Keratinocyte (primary cell): ENCODE measurements around the gene MAPKBP1. TPM values are rescaled to one million over a fixed set of nuclear protein-coding genes. Genes with fewer than 3 reads are reported as not detected.

Experiments used
- DNase-seq: peaks from one replicate; pipeline ENCODE4 v3.0.0-alpha.2; 2011; ENCODE audit warnings: low read depth, missing footprints, low spot score
- FAIRE-seq: peaks from 2 replicates; lab custom pipeline; 2011; peaks lifted over from hg19 to GRCh38; lab: Jason Lieb, UNC
- H2AFZ ChIP-seq: 2 replicates; pipeline ENCODE4 v1.6.0; 2012; ENCODE audit warnings: low read length, control low read depth, inconsistent platforms; ENCODE audit not compliant: control insufficient read depth
- H3K27ac ChIP-seq: 2 replicates; pipeline ENCODE4 v1.5.1; 2011; ENCODE audit warnings: low read length; ENCODE audit not compliant: control insufficient read depth, insufficient read depth
- H3K27me3 ChIP-seq: 3 replicates; pipeline ENCODE4 v1.6.0; 2011; ENCODE audit warnings: low read length; ENCODE audit not compliant: control insufficient read depth, insufficient read depth; ENCODE audit errors: extremely low read depth
- H3K36me3 ChIP-seq, 2 experiments: 2 replicates in 1 of 2; 3 replicates in 1 of 2; pipeline ENCODE4 v1.5.1; 2011; ENCODE audit warnings: low read length in 2 of 2, mild to moderate bottlenecking in 1 of 2; ENCODE audit not compliant: control insufficient read depth in 2 of 2, insufficient read depth in 2 of 2; ENCODE audit errors: extremely low read depth in 1 of 2
- H3K4me1 ChIP-seq: 3 replicates; pipeline ENCODE4 v1.5.1; 2011; ENCODE audit warnings: low read length; ENCODE audit not compliant: control insufficient read depth, insufficient read depth; ENCODE audit errors: extremely low read depth
- H3K4me2 ChIP-seq: 3 replicates; pipeline ENCODE4 v1.6.0; 2011; ENCODE audit warnings: low read depth, low read length; ENCODE audit not compliant: control insufficient read depth, insufficient read depth; ENCODE audit errors: extremely low read depth
- H3K4me3 ChIP-seq, 3 experiments: fragments of 200-600 bp in 1 of 3; sonication (generic) in 1 of 3; 2 replicates in 2 of 3; 3 replicates in 1 of 3; pipeline ENCODE4 v1.5.1; 2011 to 2016; ENCODE audit warnings: low read length in 3 of 3, mild to moderate bottlenecking in 3 of 3, control low read depth in 2 of 3, inconsistent platforms in 1 of 3, low read depth in 1 of 3, mixed read lengths in 1 of 3, mixed run types in 1 of 3, moderate library complexity in 1 of 3; ENCODE audit not compliant: control insufficient read depth in 2 of 3, insufficient read depth in 2 of 3; ENCODE audit errors: extremely low read depth in 1 of 3
- H3K79me2 ChIP-seq: 2 replicates; pipeline ENCODE4 v1.6.0; 2012; ENCODE audit warnings: low read length; ENCODE audit not compliant: control insufficient read depth, insufficient read depth
- H3K9ac ChIP-seq: 3 replicates; pipeline ENCODE4 v1.6.0; 2011; ENCODE audit warnings: low read length; ENCODE audit not compliant: control insufficient read depth, insufficient read depth; ENCODE audit errors: extremely low read depth
- H3K9me1 ChIP-seq: 3 replicates; pipeline ENCODE4 v1.6.0; 2011; ENCODE audit warnings: low read length; ENCODE audit not compliant: control insufficient read depth, insufficient read depth; ENCODE audit errors: extremely low read depth
- H3K9me3 ChIP-seq: 2 replicates; pipeline ENCODE4 v1.5.1; 2012; ENCODE audit warnings: low read depth, low read length; ENCODE audit not compliant: control insufficient read depth
- H4K20me1 ChIP-seq: 3 replicates; pipeline ENCODE4 v1.6.0; 2011; ENCODE audit warnings: low read length; ENCODE audit not compliant: control insufficient read depth, insufficient read depth; ENCODE audit errors: extremely low read depth
- EZH2 ChIP-seq: IDR thresholded peaks from one replicate; pipeline ENCODE4 v1.6.1; 2012; ENCODE audit warnings: inconsistent platforms, mild to moderate bottlenecking, low read length, moderate library complexity
- dilution Hi-C: fragments of 300-500 bp; cut with MboI; formaldehyde crosslinking; loops from one replicate; pipeline ENCODE4 v1.7.0; 2020; ENCODE audit warnings: low sequenced_read_pairs; ENCODE audit not compliant: extremely low pct_ligation_motif_present
- polyA plus RNA-seq, 5 experiments: library from polyadenylated mRNA; depleted of rRNA in 3 of 5; stranded (reverse) in 3 of 5; stranded (forward) in 1 of 5; unstranded in 1 of 5; fragments of >200 nt; gene quantifications; 1 replicate in 1 of 5; 2 replicates in 3 of 5; 3 replicates in 1 of 5; pipeline versions ENCODE4 v1.2.1 to v1.2.3, GENCODE V29; 2011 to 2012; ENCODE audit warnings: missing spikeins in 2 of 5, low read depth in 1 of 5, low replicate concordance in 1 of 5
- TF ChIP-seq, protein P1 (sequence below), 3 experiments: IDR thresholded peaks in 1 of 3; conservative IDR thresholded peaks in 1 of 3; optimal IDR thresholded peaks in 1 of 3; 2 replicates in 2 of 3; 3 replicates in 1 of 3; pipeline versions ENCODE3 to v1.5.1; 2011; ENCODE audit warnings: low read length in 3 of 3, mild to moderate bottlenecking in 3 of 3, moderate library complexity in 2 of 3, control low read depth in 1 of 3, inconsistent platforms in 1 of 3; ENCODE audit not compliant: insufficient read depth in 2 of 3; ENCODE audit errors: extremely low read depth in 1 of 3

The MAPKBP1 gene
- polyA plus RNA-seq, 1 donor (not counting 4 experiments of a cell fraction or from before 2014, with no cell fraction given) = 18.3 TPM

DNA sequence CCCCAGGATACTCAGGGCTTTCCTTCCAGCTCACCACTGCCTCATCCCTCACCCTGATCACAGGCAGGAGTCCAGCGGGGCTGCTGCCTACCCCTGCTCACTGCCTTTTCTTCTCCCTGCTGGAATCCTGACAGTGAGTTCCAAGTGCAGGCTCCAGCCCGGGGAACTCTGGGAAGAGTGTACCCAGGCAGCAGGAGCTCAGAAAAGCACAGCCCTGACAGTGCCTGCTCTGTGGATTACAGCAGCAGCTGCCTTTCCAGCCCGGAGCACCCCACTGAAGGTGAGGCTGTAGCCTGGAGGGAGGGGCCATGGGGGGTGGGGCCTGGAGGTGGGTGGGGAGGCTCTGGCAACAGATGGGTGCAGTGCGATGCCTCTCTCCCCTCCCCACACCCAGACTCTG, 47.5 kb downstream of the MAPKBP1 start:
- no peak overlapping the region for H3K4me3 ChIP-seq
- H4K20me1 ChIP-seq = peaks cover 4% of the 10 kb centered on the region
- peaks cover 64 to 86% of the 10 kb centered on the region in 2 experiments for H3K36me3 ChIP-seq
- no peak overlapping the region for H3K27ac ChIP-seq
- DNase-seq (no peak), FAIRE-seq (no peak)
- no peaks in the 10 kb centered on the region for H3K9me1 ChIP-seq
- H3K4me2 ChIP-seq = no peak overlapping the region
- no peaks in the 10 kb centered on the region for H3K27me3 ChIP-seq
- dilution Hi-C loops = no loop called here
- TF ChIP-seq, protein P1, sequence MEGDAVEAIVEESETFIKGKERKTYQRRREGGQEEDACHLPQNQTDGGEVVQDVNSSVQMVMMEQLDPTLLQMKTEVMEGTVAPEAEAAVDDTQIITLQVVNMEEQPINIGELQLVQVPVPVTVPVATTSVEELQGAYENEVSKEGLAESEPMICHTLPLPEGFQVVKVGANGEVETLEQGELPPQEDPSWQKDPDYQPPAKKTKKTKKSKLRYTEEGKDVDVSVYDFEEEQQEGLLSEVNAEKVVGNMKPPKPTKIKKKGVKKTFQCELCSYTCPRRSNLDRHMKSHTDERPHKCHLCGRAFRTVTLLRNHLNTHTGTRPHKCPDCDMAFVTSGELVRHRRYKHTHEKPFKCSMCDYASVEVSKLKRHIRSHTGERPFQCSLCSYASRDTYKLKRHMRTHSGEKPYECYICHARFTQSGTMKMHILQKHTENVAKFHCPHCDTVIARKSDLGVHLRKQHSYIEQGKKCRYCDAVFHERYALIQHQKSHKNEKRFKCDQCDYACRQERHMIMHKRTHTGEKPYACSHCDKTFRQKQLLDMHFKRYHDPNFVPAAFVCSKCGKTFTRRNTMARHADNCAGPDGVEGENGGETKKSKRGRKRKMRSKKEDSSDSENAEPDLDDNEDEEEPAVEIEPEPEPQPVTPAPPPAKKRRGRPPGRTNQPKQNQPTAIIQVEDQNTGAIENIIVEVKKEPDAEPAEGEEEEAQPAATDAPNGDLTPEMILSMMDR (optimal IDR thresholded peaks at IDR 0.05 in 1 of 3, IDR thresholded peaks at IDR 0.05 in 1 of 3, conservative IDR thresholded peaks at IDR 0.05 in 1 of 3; ENCODE audit: extremely low read depth in 1 of 3, insufficient read depth in 2 of 3, low read length in 3 of 3) = no peak
- no peak for TF ChIP-seq EZH2
- H3K79me2 ChIP-seq = no peaks in the 10 kb centered on the region
- H2AFZ ChIP-seq = no peak overlapping the region
- no peak overlapping the region for H3K9ac ChIP-seq
- H3K4me1 ChIP-seq = peaks cover 11% of the 10 kb centered on the region
- no peaks in the 10 kb centered on the region for H3K9me3 ChIP-seq

DNA sequence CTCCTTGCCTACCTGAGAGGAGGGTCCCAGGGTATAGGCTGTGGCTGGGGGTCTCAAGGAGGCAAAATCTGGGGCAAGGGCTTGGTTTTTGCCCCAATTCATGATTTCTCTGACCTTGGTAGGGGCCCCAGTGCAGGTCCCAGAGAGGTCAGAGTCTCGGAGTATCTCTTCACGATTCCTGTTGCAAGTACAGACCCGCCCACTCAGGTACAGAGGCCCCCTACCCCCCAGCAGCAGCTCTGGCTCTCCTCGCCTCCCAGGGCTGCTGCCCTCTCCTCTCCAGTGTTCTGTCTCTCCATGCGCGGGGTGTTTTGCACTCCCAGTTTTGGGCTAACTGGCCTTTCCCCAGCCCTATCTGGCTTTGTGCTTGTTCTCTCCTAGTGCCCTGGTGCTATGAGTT, 48.2 kb downstream of the MAPKBP1 start:
- FAIRE-seq (no peak), DNase-seq (no peak)
- Histone ChIP-seq H3K9me1 (no peaks in the 10 kb centered on the region), H3K27ac (no peak overlapping the region), H4K20me1 (peaks cover 4% of the 10 kb centered on the region), H3K27me3 (no peaks in the 10 kb centered on the region), H3K9me3 (no peaks in the 10 kb centered on the region), H3K79me2 (no peaks in the 10 kb centered on the region), H3K4me1 (peaks cover 15% of the 10 kb centered on the region), H3K4me3 (no peak overlapping the region), H3K9ac (no peak overlapping the region), H3K4me2 (no peak overlapping the region), H2AFZ (no peak overlapping the region), H3K36me3 (peaks cover 59 to 82% of the 10 kb centered on the region in 2 experiments)
- TF ChIP-seq EZH2 = no peak
- TF ChIP-seq, protein P1 (optimal IDR thresholded peaks at IDR 0.05 in 1 of 3, IDR thresholded peaks at IDR 0.05 in 1 of 3, conservative IDR thresholded peaks at IDR 0.05 in 1 of 3; ENCODE audit: extremely low read depth in 1 of 3, insufficient read depth in 2 of 3, low read length in 3 of 3) = no peak
- dilution Hi-C loops = no loop called here
